ENCODE results near the gene ID3.

The ID3 gene

DNA sequence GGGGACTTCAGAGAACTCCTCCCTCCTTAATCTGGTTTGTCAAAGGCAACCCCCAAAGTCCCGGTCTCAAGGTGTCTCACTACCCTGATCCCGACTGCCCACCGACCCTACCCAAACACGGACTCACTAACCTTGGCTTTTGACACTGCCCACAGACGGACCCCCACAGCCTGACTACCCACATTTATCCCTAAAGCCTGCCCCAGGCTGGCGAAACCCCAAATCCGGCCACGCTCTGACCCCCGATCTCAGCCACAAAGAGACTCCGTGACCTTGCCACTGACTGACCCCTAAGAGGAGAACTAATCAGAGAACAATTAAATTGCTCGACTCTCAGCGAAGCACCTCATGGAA is 5.2 kb downstream of the ID3 start:
- Histone ChIP-seq H3K9ac (ENCODE audit: low read length) (peak overlapping the region; percentile 86), H3K27ac (ENCODE audit: low read depth, low read length, poor library complexity, severe bottlenecking) (peak overlapping the region; percentile 85), H3K27me3 (ENCODE audit: insufficient read depth, low read length) (no peaks in the 10 kb centered on the region), H3K9me3 (ENCODE audit: low read length) (no peaks in the 10 kb centered on the region), H3K4me3 (ENCODE audit: low read depth, low read length, poor library complexity, severe bottlenecking) (peak overlapping the region; percentile 66), H3K36me3 (ENCODE audit: insufficient read depth, low read length) (peaks cover 23% of the 10 kb centered on the region), H3F3A (ENCODE audit: insufficient read depth, low read length) (peaks cover 25% of the 10 kb centered on the region), H3K4me1 (ENCODE audit: insufficient read depth, low read length, severe bottlenecking) (peaks cover 76% of the 10 kb centered on the region), H4K20me1 (ENCODE audit: insufficient read depth, low read length) (no peaks in the 10 kb centered on the region), H3K9me2 (ENCODE audit: low read depth, low read length) (no peaks in the 10 kb centered on the region), H3K79me2 (ENCODE audit: insufficient read depth, low read length) (peaks cover 12% of the 10 kb centered on the region), H2AFZ (ENCODE audit: low read length) (no peak overlapping the region), H3K4me2 (ENCODE audit: low read length) (peak overlapping the region; percentile 90)
- no peak for TF ChIP-seq EZH2 (IDR thresholded peaks at IDR 0.05; ENCODE audit: borderline replicate concordance, low read length)
- TF ChIP-seq, protein P1, sequence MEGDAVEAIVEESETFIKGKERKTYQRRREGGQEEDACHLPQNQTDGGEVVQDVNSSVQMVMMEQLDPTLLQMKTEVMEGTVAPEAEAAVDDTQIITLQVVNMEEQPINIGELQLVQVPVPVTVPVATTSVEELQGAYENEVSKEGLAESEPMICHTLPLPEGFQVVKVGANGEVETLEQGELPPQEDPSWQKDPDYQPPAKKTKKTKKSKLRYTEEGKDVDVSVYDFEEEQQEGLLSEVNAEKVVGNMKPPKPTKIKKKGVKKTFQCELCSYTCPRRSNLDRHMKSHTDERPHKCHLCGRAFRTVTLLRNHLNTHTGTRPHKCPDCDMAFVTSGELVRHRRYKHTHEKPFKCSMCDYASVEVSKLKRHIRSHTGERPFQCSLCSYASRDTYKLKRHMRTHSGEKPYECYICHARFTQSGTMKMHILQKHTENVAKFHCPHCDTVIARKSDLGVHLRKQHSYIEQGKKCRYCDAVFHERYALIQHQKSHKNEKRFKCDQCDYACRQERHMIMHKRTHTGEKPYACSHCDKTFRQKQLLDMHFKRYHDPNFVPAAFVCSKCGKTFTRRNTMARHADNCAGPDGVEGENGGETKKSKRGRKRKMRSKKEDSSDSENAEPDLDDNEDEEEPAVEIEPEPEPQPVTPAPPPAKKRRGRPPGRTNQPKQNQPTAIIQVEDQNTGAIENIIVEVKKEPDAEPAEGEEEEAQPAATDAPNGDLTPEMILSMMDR (IDR thresholded peaks at IDR 0.05; ENCODE audit: low read length) = no peak

- no peak overlapping the region for H2AFZ ChIP-seq (ENCODE audit: low read length)
- peak overlapping the region; percentile 90 for H3K4me2 ChIP-seq (ENCODE audit: low read length)
- peak overlapping the region; percentile 86 for H3K9ac ChIP-seq (ENCODE audit: low read length)
- peaks cover 82% of the 10 kb centered on the region for H3K4me1 ChIP-seq (ENCODE audit: insufficient read depth, low read length, severe bottlenecking)
- H3K9me3 ChIP-seq (ENCODE audit: low read length) = no peaks in the 10 kb centered on the region
- H3F3A ChIP-seq (ENCODE audit: insufficient read depth, low read length) = peaks cover 25% of the 10 kb centered on the region
- peaks cover 6% of the 10 kb centered on the region for H3K79me2 ChIP-seq (ENCODE audit: insufficient read depth, low read length)
- H3K4me3 ChIP-seq (ENCODE audit: low read depth, low read length, poor library complexity, severe bottlenecking) = peak overlapping the region; percentile 66
- H3K9me2 ChIP-seq (ENCODE audit: low read depth, low read length) = no peaks in the 10 kb centered on the region
- no peaks in the 10 kb centered on the region for H4K20me1 ChIP-seq (ENCODE audit: insufficient read depth, low read length)
- TF ChIP-seq, protein P1 (IDR thresholded peaks at IDR 0.05; ENCODE audit: low read length) = no peak
- no peak for TF ChIP-seq EZH2 (IDR thresholded peaks at IDR 0.05; ENCODE audit: borderline replicate concordance, low read length)
- peaks cover 17% of the 10 kb centered on the region for H3K36me3 ChIP-seq (ENCODE audit: insufficient read depth, low read length)
- H3K27me3 ChIP-seq (ENCODE audit: insufficient read depth, low read length) = no peaks in the 10 kb centered on the region
- H3K27ac ChIP-seq (ENCODE audit: low read depth, low read length, poor library complexity, severe bottlenecking) = peak overlapping the region; percentile 85
These were observed 5.8 kb downstream of the ID3 start for GRCh38 chr1:23553231-23554126.

DNA sequence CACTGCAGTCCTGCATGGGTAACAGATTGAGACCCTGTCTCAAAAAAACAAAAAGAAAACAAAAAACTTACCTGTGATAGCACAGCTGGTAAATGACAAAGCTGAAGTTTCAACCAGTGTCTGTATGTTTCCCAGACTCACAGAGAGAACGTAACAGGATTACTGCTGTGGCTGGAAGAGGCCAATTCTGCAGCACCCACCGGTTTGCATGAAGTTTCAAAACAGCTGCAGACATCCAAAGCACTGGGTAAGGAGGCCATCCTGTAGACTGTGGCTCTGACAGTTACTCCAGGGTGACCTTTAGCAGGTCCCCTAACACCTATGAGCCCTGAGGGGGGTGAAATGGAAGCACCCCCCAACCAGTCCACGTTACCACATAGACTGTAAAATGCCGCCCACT is 7.5 kb downstream of the ID3 start:
- no peaks in the 10 kb centered on the region for H3K9me2 ChIP-seq (ENCODE audit: low read depth, low read length)
- H3K4me2 ChIP-seq (ENCODE audit: low read length) = peak overlapping the region; percentile 48
- no peak for TF ChIP-seq EZH2 (IDR thresholded peaks at IDR 0.05; ENCODE audit: borderline replicate concordance, low read length)
- TF ChIP-seq, protein P1 (IDR thresholded peaks at IDR 0.05; ENCODE audit: low read length) = no peak
- no peaks in the 10 kb centered on the region for H3K9me3 ChIP-seq (ENCODE audit: low read length)
- H3K27ac ChIP-seq (ENCODE audit: low read depth, low read length, poor library complexity, severe bottlenecking) = peak overlapping the region; percentile 74
- peak overlapping the region; percentile 3 for H3K4me3 ChIP-seq (ENCODE audit: low read depth, low read length, poor library complexity, severe bottlenecking)
- no peak overlapping the region for H2AFZ ChIP-seq (ENCODE audit: low read length)
- H3K79me2 ChIP-seq (ENCODE audit: insufficient read depth, low read length) = no peaks in the 10 kb centered on the region
- peaks cover under 1% of the 10 kb centered on the region; the same call in 1 of the 2 replicates for H3K36me3 ChIP-seq (ENCODE audit: insufficient read depth, low read length)
- no peaks in the 10 kb centered on the region for H4K20me1 ChIP-seq (ENCODE audit: insufficient read depth, low read length)
- peaks cover 88% of the 10 kb centered on the region for H3K4me1 ChIP-seq (ENCODE audit: insufficient read depth, low read length, severe bottlenecking)
- H3F3A ChIP-seq (ENCODE audit: insufficient read depth, low read length) = peaks cover 13% of the 10 kb centered on the region
- H3K9ac ChIP-seq (ENCODE audit: low read length) = peak overlapping the region; percentile 20; the same call in 1 of the 2 replicates
- H3K27me3 ChIP-seq (ENCODE audit: insufficient read depth, low read length) = no peaks in the 10 kb centered on the region
